ENCODE data around the gene SNTA1.
A peak's percentile ranks its signal among the peaks of the same experiment; 100 is the strongest.
"Not testable (repeated sequence)": the region's sequence is repeated elsewhere in the genome, so short reads cannot be mapped to it uniquely, and the experiment has no call there.

SNTA1 gene

DNA sequence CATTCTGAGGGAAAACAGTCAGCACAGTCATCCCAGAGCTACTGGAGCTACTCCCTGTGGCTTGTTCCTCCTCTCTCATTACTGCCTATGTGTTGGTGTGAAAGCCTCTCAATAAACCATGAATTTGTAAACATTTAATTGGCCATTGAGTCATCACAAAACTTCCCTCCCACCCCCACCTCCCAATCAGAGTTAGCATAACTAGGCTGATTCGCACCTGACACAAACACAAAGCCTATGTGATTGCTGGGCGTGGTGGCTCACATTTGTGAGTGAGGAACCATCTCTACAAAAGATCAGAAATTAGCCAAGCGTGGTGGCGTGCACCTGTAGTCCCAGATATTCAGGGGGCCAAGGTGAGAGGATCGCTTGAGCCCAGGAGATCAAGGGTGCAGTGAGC, 17.1 kb upstream of the SNTA1 start:
- H3K27me3 ChIP-seq (ENCODE audit: insufficient read depth, poor library complexity, severe bottlenecking): no peaks in the 10 kb centered on the region
- no peak overlapping the region for H3K27ac ChIP-seq (replicated peaks)
- DNase-seq (ENCODE audit: low read depth in 1 of 2, low spot score in 1 of 2): no peak
- TF ChIP-seq POLR2AphosphoS5 (IDR thresholded peaks at IDR 0.05; ENCODE audit: low read depth) (no peak), SPI1 (IDR thresholded peaks at IDR 0.05; ENCODE audit: borderline replicate concordance, low read depth) (no peak), GABPA (IDR thresholded peaks at IDR 0.05; ENCODE audit: low read depth) (no peak), CTCF (IDR thresholded peaks at IDR 0.05; ENCODE audit: insufficient read depth, low read length) (no peak)
- TF ChIP-seq, protein P1, sequence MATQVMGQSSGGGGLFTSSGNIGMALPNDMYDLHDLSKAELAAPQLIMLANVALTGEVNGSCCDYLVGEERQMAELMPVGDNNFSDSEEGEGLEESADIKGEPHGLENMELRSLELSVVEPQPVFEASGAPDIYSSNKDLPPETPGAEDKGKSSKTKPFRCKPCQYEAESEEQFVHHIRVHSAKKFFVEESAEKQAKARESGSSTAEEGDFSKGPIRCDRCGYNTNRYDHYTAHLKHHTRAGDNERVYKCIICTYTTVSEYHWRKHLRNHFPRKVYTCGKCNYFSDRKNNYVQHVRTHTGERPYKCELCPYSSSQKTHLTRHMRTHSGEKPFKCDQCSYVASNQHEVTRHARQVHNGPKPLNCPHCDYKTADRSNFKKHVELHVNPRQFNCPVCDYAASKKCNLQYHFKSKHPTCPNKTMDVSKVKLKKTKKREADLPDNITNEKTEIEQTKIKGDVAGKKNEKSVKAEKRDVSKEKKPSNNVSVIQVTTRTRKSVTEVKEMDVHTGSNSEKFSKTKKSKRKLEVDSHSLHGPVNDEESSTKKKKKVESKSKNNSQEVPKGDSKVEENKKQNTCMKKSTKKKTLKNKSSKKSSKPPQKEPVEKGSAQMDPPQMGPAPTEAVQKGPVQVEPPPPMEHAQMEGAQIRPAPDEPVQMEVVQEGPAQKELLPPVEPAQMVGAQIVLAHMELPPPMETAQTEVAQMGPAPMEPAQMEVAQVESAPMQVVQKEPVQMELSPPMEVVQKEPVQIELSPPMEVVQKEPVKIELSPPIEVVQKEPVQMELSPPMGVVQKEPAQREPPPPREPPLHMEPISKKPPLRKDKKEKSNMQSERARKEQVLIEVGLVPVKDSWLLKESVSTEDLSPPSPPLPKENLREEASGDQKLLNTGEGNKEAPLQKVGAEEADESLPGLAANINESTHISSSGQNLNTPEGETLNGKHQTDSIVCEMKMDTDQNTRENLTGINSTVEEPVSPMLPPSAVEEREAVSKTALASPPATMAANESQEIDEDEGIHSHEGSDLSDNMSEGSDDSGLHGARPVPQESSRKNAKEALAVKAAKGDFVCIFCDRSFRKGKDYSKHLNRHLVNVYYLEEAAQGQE (IDR thresholded peaks at IDR 0.05; ENCODE audit: insufficient replicate concordance, low read depth): no peak
- no peak overlapping the region for H3K4me3 ChIP-seq (replicated peaks; ENCODE audit: insufficient read depth, low read length)

DNA sequence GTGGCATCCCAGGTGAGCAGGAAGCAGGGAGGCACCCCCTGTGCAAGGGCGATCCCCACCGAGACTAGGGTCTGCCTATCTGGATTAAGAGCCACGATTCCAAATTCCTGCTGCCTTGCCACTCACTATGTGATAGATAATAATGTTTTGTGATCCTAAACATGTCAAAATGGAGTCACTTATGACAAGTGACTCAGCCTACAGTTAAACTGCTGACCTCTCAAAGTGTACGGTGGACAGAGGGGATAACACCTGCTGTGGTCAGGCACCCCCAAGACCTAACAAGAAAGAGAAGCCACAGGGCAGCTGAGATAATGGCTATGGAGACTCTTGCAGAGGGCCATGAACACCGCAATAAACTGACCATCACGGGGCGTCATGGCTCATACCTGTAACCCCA, 16.0 kb upstream of the SNTA1 start:
- Histone ChIP-seq H3K4me3 (replicated peaks; ENCODE audit: insufficient read depth, low read length) (no peak overlapping the region), H3K27me3 (ENCODE audit: insufficient read depth, poor library complexity, severe bottlenecking) (no peaks in the 10 kb centered on the region)

DNA sequence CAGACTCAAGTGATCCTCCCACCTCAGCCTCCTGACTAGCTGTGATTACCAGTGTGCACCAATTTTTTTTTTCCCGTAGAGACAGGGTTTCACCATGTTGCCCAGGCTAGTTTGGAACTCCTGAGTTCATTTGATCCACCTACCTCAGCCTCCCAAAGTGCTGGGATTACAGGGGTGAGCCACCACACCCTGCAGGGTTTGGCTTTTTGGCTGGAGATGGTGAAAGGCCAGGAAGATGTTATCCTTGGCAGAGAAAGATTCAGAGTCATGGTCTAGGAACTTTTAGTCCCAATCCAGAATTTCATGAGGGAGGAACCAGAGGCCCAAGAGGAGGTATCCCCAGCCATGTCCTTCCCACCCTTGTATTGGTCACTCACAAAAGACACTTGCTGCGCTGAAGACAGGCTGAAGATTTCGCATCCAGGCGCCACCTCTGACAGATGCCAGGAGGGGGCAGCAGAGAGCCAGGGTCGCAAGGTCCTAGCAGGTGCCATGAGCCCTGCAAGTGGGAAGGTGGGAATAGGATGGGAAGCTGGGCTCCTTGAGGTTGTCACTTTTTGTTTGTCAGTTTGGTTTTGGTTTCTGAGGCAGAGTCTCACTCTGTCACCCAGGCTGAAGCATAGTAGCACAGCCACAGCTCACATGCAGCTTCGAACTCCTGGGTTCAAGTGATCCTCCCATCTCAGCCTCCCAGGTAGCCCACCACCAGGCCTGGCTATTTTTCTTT, 13.5 kb upstream of the SNTA1 start:
- peak; percentile 91 for TF ChIP-seq CTCF (IDR thresholded peaks at IDR 0.05; ENCODE audit: insufficient read depth, low read length)
- H3K27ac ChIP-seq (replicated peaks); H3K4me3 ChIP-seq (replicated peaks; ENCODE audit: insufficient read depth, low read length); H3K27me3 ChIP-seq (ENCODE audit: insufficient read depth, poor library complexity, severe bottlenecking): not testable (repeated sequence)
- peak; percentile 56 to 76 for DNase-seq (ENCODE audit: low read depth in 1 of 2, low spot score in 1 of 2)

More for the DNA sequence above, 16.0 kb upstream of the SNTA1 start:
- DNase-seq (ENCODE audit: low read depth in 1 of 2, low spot score in 1 of 2): no peak
- no peak for TF ChIP-seq GABPA (IDR thresholded peaks at IDR 0.05; ENCODE audit: low read depth)
- TF ChIP-seq CTCF (IDR thresholded peaks at IDR 0.05; ENCODE audit: insufficient read depth, low read length): no peak
- TF ChIP-seq POLR2AphosphoS5 (IDR thresholded peaks at IDR 0.05; ENCODE audit: low read depth): no peak
- TF ChIP-seq, protein P1 (IDR thresholded peaks at IDR 0.05; ENCODE audit: insufficient replicate concordance, low read depth): no peak
- TF ChIP-seq SPI1 (IDR thresholded peaks at IDR 0.05; ENCODE audit: borderline replicate concordance, low read depth): no peak
- no peak overlapping the region for H3K27ac ChIP-seq (replicated peaks)

DNA sequence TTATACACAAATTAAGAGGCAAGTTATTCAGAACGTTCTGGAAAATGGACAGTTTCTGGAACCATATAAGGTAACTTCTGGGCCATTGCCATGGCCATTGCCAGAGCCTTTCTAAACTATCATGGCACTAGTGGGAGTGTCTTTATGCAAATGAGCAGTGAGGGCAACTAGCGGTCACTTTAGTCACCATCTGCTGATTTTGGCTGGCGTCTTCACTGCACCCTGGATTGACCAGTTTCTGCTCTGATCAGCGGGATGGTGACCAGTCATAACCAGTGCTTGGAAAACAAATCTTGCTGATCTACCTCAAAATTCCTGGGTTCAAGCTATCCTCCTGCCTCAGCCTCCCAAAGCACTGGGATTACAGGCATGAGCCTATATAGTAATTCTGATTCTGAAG, 7.3 kb upstream of the SNTA1 start:
- H3K27ac ChIP-seq (replicated peaks): no peak overlapping the region
- no peak overlapping the region for H3K4me3 ChIP-seq (replicated peaks; ENCODE audit: insufficient read depth, low read length)
- H3K27me3 ChIP-seq (ENCODE audit: insufficient read depth, poor library complexity, severe bottlenecking): no peaks in the 10 kb centered on the region
- TF ChIP-seq POLR2AphosphoS5 (IDR thresholded peaks at IDR 0.05; ENCODE audit: low read depth) (no peak), GABPA (IDR thresholded peaks at IDR 0.05; ENCODE audit: low read depth) (no peak), SPI1 (IDR thresholded peaks at IDR 0.05; ENCODE audit: borderline replicate concordance, low read depth) (no peak), CTCF (IDR thresholded peaks at IDR 0.05; ENCODE audit: insufficient read depth, low read length) (no peak)
- TF ChIP-seq, protein P1 (IDR thresholded peaks at IDR 0.05; ENCODE audit: insufficient replicate concordance, low read depth): no peak
- DNase-seq (ENCODE audit: low read depth in 1 of 2, low spot score in 1 of 2): no peak

All from HL-60 (cell line).